ENCODE data around the gene LY6G6F. TPM values are rescaled to one million over a fixed set of nuclear protein-coding genes. Genes with fewer than 3 reads are reported as not detected.

LY6G6F gene
- total and polyA plus RNA-seq, 10 of the 15 experiments (the other 5 are each of a cell fraction or from before 2014, with no cell fraction given) = not detected

GRCh38 chr6:31729515-31729978 is 22.9 kb downstream of the LY6G6F start (continued):
- no peak for TF ChIP-seq PRDM15 (CRISPR knock-in tag; IDR thresholded peaks at IDR 0.05)
- TF ChIP-seq STAT3 (IDR thresholded peaks at IDR 0.05; ENCODE audit: low read depth, low read length) = no peak
- TF ChIP-seq NRF1 (conservative IDR thresholded peaks at IDR 0.05; ENCODE audit: low read depth, low read length) = no peak
- peak; percentile 70 for TF ChIP-seq YY1 (IDR thresholded peaks at IDR 0.05; ENCODE audit: low read depth, low read length)
- TF ChIP-seq, protein P1, sequence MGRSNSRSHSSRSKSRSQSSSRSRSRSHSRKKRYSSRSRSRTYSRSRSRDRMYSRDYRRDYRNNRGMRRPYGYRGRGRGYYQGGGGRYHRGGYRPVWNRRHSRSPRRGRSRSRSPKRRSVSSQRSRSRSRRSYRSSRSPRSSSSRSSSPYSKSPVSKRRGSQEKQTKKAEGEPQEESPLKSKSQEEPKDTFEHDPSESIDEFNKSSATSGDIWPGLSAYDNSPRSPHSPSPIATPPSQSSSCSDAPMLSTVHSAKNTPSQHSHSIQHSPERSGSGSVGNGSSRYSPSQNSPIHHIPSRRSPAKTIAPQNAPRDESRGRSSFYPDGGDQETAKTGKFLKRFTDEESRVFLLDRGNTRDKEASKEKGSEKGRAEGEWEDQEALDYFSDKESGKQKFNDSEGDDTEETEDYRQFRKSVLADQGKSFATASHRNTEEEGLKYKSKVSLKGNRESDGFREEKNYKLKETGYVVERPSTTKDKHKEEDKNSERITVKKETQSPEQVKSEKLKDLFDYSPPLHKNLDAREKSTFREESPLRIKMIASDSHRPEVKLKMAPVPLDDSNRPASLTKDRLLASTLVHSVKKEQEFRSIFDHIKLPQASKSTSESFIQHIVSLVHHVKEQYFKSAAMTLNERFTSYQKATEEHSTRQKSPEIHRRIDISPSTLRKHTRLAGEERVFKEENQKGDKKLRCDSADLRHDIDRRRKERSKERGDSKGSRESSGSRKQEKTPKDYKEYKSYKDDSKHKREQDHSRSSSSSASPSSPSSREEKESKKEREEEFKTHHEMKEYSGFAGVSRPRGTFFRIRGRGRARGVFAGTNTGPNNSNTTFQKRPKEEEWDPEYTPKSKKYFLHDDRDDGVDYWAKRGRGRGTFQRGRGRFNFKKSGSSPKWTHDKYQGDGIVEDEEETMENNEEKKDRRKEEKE (IDR thresholded peaks at IDR 0.05) = no peak
- TF ChIP-seq ZZZ3 (IDR thresholded peaks at IDR 0.05; ENCODE audit: control insufficient read depth, insufficient read length, low read depth) = no peak
- TF ChIP-seq, protein P2, sequence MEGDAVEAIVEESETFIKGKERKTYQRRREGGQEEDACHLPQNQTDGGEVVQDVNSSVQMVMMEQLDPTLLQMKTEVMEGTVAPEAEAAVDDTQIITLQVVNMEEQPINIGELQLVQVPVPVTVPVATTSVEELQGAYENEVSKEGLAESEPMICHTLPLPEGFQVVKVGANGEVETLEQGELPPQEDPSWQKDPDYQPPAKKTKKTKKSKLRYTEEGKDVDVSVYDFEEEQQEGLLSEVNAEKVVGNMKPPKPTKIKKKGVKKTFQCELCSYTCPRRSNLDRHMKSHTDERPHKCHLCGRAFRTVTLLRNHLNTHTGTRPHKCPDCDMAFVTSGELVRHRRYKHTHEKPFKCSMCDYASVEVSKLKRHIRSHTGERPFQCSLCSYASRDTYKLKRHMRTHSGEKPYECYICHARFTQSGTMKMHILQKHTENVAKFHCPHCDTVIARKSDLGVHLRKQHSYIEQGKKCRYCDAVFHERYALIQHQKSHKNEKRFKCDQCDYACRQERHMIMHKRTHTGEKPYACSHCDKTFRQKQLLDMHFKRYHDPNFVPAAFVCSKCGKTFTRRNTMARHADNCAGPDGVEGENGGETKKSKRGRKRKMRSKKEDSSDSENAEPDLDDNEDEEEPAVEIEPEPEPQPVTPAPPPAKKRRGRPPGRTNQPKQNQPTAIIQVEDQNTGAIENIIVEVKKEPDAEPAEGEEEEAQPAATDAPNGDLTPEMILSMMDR (IDR thresholded peaks at IDR 0.05 in 2 of 3, conservative IDR thresholded peaks at IDR 0.05 in 1 of 3; ENCODE audit: control insufficient read depth in 2 of 3, extremely low read depth in 1 of 3, insufficient read depth in 1 of 3, low read depth in 3 of 3, low read length in 3 of 3) = peak in 2 of 3 experiments; percentile 84 to 94; a peak in 3 of 6 replicates
- TF ChIP-seq SP1 (IDR thresholded peaks at IDR 0.05; ENCODE audit: low read depth, low read length) = peak; percentile 42
- no peak for TF ChIP-seq NFYB (IDR thresholded peaks at IDR 0.05; ENCODE audit: insufficient read depth, low read depth, low read length)
- TF ChIP-seq RAD21 (IDR thresholded peaks at IDR 0.05; ENCODE audit: insufficient read depth, low read depth, low read length) = peak; percentile 90
- TF ChIP-seq TARDBP (IDR thresholded peaks at IDR 0.05; ENCODE audit: borderline replicate concordance) = no peak
- no peak for TF ChIP-seq CHD1 (IDR thresholded peaks at IDR 0.05; ENCODE audit: low read depth, low read length)
- no peak for TF ChIP-seq ZNF384 (IDR thresholded peaks at IDR 0.05; ENCODE audit: borderline replicate concordance, low read depth, low read length)
- no peak for TF ChIP-seq KDM1A (IDR thresholded peaks at IDR 0.05; ENCODE audit: borderline replicate concordance)
- TF ChIP-seq MEF2B (IDR thresholded peaks at IDR 0.05; ENCODE audit: partially characterized antibody, poor library complexity, severe bottlenecking) = no peak
- TF ChIP-seq SMAD5 (IDR thresholded peaks at IDR 0.05; ENCODE audit: low read depth) = no peak
- TF ChIP-seq, protein P3, sequence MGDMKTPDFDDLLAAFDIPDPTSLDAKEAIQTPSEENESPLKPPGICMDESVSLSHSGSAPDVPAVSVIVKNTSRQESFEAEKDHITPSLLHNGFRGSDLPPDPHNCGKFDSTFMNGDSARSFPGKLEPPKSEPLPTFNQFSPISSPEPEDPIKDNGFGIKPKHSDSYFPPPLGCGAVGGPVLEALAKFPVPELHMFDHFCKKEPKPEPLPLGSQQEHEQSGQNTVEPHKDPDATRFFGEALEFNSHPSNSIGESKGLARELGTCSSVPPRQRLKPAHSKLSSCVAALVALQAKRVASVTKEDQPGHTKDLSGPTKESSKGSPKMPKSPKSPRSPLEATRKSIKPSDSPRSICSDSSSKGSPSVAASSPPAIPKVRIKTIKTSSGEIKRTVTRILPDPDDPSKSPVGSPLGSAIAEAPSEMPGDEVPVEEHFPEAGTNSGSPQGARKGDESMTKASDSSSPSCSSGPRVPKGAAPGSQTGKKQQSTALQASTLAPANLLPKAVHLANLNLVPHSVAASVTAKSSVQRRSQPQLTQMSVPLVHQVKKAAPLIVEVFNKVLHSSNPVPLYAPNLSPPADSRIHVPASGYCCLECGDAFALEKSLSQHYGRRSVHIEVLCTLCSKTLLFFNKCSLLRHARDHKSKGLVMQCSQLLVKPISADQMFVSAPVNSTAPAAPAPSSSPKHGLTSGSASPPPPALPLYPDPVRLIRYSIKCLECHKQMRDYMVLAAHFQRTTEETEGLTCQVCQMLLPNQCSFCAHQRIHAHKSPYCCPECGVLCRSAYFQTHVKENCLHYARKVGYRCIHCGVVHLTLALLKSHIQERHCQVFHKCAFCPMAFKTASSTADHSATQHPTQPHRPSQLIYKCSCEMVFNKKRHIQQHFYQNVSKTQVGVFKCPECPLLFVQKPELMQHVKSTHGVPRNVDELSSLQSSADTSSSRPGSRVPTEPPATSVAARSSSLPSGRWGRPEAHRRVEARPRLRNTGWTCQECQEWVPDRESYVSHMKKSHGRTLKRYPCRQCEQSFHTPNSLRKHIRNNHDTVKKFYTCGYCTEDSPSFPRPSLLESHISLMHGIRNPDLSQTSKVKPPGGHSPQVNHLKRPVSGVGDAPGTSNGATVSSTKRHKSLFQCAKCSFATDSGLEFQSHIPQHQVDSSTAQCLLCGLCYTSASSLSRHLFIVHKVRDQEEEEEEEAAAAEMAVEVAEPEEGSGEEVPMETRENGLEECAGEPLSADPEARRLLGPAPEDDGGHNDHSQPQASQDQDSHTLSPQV (IDR thresholded peaks at IDR 0.05) = no peak
- no peak for TF ChIP-seq MTA3 (IDR thresholded peaks at IDR 0.05; ENCODE audit: borderline replicate concordance, low read length)

All from GM12878 (cell line).